Measurements from ENCODE around the gene TEK.

The TEK gene

GRCh38 chr9:27125030-27125429 is 16.0 kb downstream of the TEK start:
- DNase-seq, result no peak

GRCh38 chr9:27125936-27126335 is 16.9 kb downstream of the TEK start:
- no peak for DNase-seq

- no peak for DNase-seq
These were observed 17.6 kb downstream of the TEK start for GRCh38 chr9:27126670-27127069.

GRCh38 chr9:27129221-27129620 is 20.2 kb downstream of the TEK start:
- no peak for DNase-seq

GRCh38 chr9:27131731-27132130 is 22.7 kb downstream of the TEK start:
- no peak for DNase-seq

GRCh38 chr9:27133817-27134216 is 24.8 kb downstream of the TEK start:
- DNase-seq, result no peak

GRCh38 chr9:27142299-27142930 is 33.4 kb downstream of the TEK start:
- DNase-seq, result no peak

GRCh38 chr9:27145143-27145542 is 36.1 kb downstream of the TEK start:
- DNase-seq, result no peak

GRCh38 chr9:27149651-27150050 is 40.6 kb downstream of the TEK start:
- no peak for DNase-seq

- DNase-seq, result no peak
These were observed 41.9 kb downstream of the TEK start for GRCh38 chr9:27150746-27151406.

GRCh38 chr9:27151693-27152404 is 42.8 kb downstream of the TEK start:
- no peak for DNase-seq

GRCh38 chr9:27152405-27152718 is 43.3 kb downstream of the TEK start:
- DNase-seq, result no peak

- no peak for DNase-seq
These were observed 45.9 kb downstream of the TEK start for GRCh38 chr9:27154908-27155307.

- DNase-seq, result no peak
These were observed 48.1 kb downstream of the TEK start for GRCh38 chr9:27157097-27157496.

GRCh38 chr9:27157736-27158135 is 48.7 kb downstream of the TEK start:
- DNase-seq, result no peak

- no peak for DNase-seq
These were observed 51.6 kb downstream of the TEK start for GRCh38 chr9:27160636-27161035.

GRCh38 chr9:27162045-27162444 is 53.0 kb downstream of the TEK start:
- no peak for DNase-seq

GRCh38 chr9:27165068-27165467 is 56.0 kb downstream of the TEK start:
- DNase-seq, result no peak

GRCh38 chr9:27165670-27166069 is 56.6 kb downstream of the TEK start:
- no peak for DNase-seq

- DNase-seq, result no peak
These were observed 59.5 kb downstream of the TEK start for GRCh38 chr9:27168496-27168895.

GRCh38 chr9:27168951-27169350 is 59.9 kb downstream of the TEK start:
- DNase-seq, result no peak

- no peak for DNase-seq
These were observed 67.9 kb downstream of the TEK start for GRCh38 chr9:27176971-27177370.

- no peak for DNase-seq
These were observed 70.3 kb downstream of the TEK start for GRCh38 chr9:27179245-27179865.

- DNase-seq, result no peak
These were observed 72.4 kb downstream of the TEK start for GRCh38 chr9:27181381-27181780.

All from NCI-H524 treated with DMSO at 0.1 percent for 48 hours (cell line).